Cardiac muscle cell (in vitro differentiated cells and primary cell): ENCODE measurements around the gene KRAS. TPM values are rescaled to one million over a fixed set of nuclear protein-coding genes. Genes with fewer than 3 reads are reported as not detected.
"Not testable (repeated sequence)": the region's sequence is repeated elsewhere in the genome, so short reads cannot be mapped to it uniquely, and the experiment has no call there.

Experiments used
- DNase-seq, 2 donors: peaks; one replicate each; pipeline versions ENCODE4 v3.0.0 to v3.0.0-alpha.2; 2010 to 2017; ENCODE audit warnings: low read depth in 1 of 2, low spot score in 1 of 2
- H3K27ac ChIP-seq: fragments of 200-600 bp; sonication (generic); 2 replicates; pipeline ENCODE4 v1.5.1; 2016
- H3K27me3 ChIP-seq: fragments of 200-600 bp; sonication (generic); 2 replicates; pipeline ENCODE4 v1.6.0; 2016; ENCODE audit warnings: control low read depth
- H3K36me3 ChIP-seq: fragments of 200-600 bp; sonication (generic); 2 replicates; pipeline ENCODE4 v1.5.1; 2016; ENCODE audit warnings: control low read depth
- H3K4me1 ChIP-seq: fragments of 200-600 bp; sonication (generic); 2 replicates; pipeline ENCODE4 v1.8.1; 2017; ENCODE audit warnings: low read depth, mild to moderate bottlenecking, mixed run types
- H3K4me3 ChIP-seq: fragments of 200-600 bp; sonication (generic); 2 replicates; pipeline ENCODE4 v1.5.1; 2016; ENCODE audit warnings: mild to moderate bottlenecking
- H3K9me3 ChIP-seq: fragments of 200-600 bp; sonication (generic); 2 replicates; pipeline ENCODE4 v1.5.1; 2017; ENCODE audit warnings: low read depth, mild to moderate bottlenecking, control low read depth
- polyA plus RNA-seq: library from polyadenylated mRNA; unstranded; fragments of >200 nt; fragmentation: Nextera tagmentation; extraction: Ambion mirVana; gene quantifications from 2 replicates; pipeline ENCODE4 v1.2.1, GENCODE V29; 2016
- total RNA-seq: library from RNA; depleted of rRNA; stranded (reverse); fragments of >200 nt; gene quantifications from 2 replicates; pipeline ENCODE4 v1.2.3, GENCODE V29; 2016
- TF ChIP-seq, protein P1 (sequence below): IDR thresholded peaks from 2 replicates; pipeline ENCODE4 v1.5.1; 2012; ENCODE audit warnings: low read depth, mild to moderate bottlenecking, low read length

Gene KRAS
- total RNA-seq: 9.3 and 13.9 TPM in 2 replicates
- polyA plus RNA-seq: 30.4 and 46.5 TPM in 2 replicates

DNA sequence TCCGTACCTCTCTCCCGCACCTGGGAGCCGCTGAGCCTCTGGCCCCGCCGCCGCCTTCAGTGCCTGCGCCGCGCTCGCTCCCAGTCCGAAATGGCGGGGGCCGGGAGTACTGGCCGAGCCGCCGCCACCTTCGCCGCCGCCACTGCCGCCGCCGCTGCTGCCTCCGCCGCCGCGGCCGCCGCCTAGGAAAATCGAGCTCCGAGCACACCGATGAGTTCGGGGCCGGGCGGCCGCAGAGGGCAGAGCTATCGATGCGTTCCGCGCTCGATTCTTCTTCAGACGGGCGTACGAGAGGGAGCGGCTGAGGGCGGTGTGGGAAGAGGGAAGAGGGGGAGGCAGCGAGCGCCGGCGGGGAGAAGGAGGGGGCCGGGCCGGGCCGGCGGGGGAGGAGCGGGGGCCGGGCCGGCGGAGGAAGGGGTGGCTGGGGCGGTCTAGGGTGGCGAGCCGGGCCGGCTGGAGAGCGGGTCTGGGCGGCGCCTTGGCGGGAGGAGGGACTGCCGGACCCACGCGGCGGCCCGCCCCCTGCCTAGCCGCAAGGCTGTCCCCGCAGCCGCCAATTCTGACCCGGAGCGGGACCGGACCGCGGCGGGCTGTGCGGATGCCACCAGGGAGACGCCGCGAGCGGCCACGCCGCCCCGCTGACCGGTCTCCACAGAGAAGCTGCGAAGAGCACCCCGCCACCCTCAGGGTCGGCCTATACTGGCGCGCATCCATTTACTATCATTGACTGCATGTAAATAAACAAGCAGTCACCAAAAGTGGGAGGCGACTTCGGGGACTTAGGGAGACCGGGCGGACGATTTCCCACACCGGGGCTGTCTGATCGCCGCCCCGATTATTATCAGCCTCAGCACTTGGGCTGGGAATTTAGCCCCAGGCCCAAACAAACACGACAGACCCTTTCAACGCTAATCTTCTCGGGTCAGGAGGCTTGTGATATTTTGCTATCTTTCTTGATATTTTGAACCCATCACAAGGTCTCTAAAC is at the start of gene KRAS:
TSS of gene KRAS (minus strand) at position 186 of the 987 bp plus-strand sequence.
- DNase-seq: peak; percentile 99
- H3K27me3 ChIP-seq: no peaks in the 10 kb centered on the region
- TF ChIP-seq, protein P1, sequence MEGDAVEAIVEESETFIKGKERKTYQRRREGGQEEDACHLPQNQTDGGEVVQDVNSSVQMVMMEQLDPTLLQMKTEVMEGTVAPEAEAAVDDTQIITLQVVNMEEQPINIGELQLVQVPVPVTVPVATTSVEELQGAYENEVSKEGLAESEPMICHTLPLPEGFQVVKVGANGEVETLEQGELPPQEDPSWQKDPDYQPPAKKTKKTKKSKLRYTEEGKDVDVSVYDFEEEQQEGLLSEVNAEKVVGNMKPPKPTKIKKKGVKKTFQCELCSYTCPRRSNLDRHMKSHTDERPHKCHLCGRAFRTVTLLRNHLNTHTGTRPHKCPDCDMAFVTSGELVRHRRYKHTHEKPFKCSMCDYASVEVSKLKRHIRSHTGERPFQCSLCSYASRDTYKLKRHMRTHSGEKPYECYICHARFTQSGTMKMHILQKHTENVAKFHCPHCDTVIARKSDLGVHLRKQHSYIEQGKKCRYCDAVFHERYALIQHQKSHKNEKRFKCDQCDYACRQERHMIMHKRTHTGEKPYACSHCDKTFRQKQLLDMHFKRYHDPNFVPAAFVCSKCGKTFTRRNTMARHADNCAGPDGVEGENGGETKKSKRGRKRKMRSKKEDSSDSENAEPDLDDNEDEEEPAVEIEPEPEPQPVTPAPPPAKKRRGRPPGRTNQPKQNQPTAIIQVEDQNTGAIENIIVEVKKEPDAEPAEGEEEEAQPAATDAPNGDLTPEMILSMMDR: no peak
- H3K9me3 ChIP-seq: no peaks in the 10 kb centered on the region
- peak within 1 kb of the TSS; percentile 91 for H3K4me3 ChIP-seq
- peak within 1 kb of the TSS; percentile 90 for H3K27ac ChIP-seq
- H3K4me1 ChIP-seq: peaks cover 4% of the 10 kb centered on the region
- H3K36me3 ChIP-seq: no peaks in the 10 kb centered on the region

DNA sequence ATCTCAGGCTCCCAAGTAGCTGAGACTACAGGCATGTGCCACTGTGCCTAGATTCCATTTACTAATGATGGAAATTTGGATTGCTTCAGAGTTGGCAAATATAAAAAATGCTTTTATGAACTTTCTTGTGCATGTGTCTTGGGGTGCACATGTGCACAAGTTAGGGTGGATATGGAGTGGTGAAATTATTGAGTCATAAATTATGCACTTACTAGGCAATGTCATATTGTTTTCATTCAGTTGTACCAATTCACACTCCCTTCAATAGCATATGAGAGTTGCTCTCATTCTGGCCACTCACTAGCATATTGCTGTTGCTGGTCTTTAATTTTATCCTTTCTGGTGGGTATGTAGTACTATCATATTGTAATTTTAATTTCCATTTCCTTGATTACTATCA is 45.7 kb upstream of the KRAS start:
- Histone ChIP-seq H3K27ac (no peak overlapping the region), H3K36me3 (no peaks in the 10 kb centered on the region), H3K4me1 (no peaks in the 10 kb centered on the region), H3K27me3 (no peaks in the 10 kb centered on the region), H3K9me3 (no peaks in the 10 kb centered on the region), H3K4me3 (no peak overlapping the region)
- no peak for DNase-seq
- TF ChIP-seq, protein P1: no peak

DNA sequence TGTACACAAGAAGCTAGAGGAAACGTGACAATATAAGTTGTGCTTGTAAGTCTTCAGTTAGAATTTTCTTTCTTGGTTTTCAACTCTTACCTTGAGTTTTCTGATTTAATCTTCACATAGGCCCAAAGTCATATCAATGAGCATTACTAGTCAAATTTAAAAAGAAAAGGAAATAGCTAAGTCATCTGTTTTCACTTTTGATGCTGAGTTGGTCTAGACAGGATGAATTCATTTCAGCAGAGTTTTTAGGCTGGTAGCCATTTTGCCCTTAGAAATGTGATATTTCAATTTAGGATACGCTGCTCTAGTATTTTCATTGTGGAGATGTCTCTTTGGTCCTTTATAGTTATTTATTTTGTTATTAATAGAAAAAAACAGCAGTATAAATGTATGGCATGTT is 44.6 kb upstream of the KRAS start:
- Histone ChIP-seq H3K4me3 (no peak overlapping the region), H3K36me3 (no peaks in the 10 kb centered on the region), H3K27ac (no peak overlapping the region), H3K4me1 (no peaks in the 10 kb centered on the region), H3K27me3 (no peaks in the 10 kb centered on the region), H3K9me3 (no peaks in the 10 kb centered on the region)
- TF ChIP-seq, protein P1: no peak
- DNase-seq: no peak

DNA sequence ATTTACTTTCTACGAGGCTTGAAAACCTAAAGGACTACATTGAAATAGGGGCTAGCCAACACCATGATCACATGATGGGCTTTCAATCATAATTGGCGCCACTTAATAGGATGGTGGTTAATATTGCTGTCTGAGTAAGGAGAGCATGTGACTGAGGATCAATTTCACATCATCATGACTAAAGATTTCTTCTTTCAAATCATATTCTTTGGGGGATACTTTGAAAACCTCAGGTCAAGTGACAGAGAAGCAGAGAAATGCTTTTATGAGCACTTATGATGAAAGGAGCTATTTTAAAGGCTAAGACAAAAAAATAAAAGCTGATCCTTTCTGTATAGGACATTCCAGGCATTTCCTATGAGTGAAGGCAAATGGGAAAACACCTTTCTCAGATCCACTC is 42.9 kb upstream of the KRAS start:
- Histone ChIP-seq H3K9me3 (no peaks in the 10 kb centered on the region), H3K27ac (no peak overlapping the region), H3K36me3 (no peaks in the 10 kb centered on the region), H3K4me3 (no peak overlapping the region), H3K4me1 (no peaks in the 10 kb centered on the region), H3K27me3 (no peaks in the 10 kb centered on the region)
- no peak for DNase-seq
- TF ChIP-seq, protein P1: no peak

DNA sequence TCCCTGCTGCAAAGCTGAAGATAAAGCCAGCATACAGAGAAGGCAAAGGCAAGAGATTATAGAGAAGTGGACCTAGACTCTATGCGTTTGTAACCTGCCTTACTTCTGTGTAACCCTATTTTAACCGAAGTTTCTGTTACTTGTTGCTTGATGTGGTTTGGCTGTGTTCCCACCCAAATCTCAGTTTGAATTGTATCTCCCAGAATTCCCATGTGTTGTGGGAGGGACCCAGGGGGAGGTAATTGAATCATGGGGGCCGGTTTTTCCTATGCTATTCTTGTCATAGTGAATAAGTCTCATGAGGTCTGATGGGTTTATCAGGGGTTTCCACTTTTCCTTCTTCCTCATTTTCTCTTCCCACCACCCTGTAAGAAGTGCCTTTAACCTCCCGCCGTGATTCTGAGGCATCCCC is 42.1 kb upstream of the KRAS start:
- not testable (repeated sequence) for H3K9me3 ChIP-seq, DNase-seq, H3K4me1 ChIP-seq, H3K4me3 ChIP-seq, H3K27me3 ChIP-seq, H3K27ac ChIP-seq, H3K36me3 ChIP-seq

DNA sequence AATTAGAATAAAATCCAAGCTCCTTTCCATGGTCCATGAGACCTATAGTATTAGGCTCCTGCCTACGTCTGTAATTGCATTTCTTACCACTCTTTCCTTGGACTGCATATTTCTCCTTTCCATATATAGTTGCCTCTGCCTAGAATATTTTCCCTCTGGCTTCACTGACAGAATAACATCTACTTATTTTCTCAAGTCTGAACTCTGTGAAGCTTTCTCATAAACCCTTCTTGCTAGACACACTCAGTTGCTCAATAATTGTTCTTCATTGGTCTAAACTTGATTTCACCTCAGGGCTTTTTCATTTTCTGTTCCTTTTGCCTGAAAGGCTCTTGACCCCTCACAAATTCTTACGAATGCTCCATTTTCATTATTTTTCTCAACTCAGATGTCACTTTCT is 36.9 kb upstream of the KRAS start:
- TF ChIP-seq, protein P1: no peak
- no peaks in the 10 kb centered on the region for H3K27me3 ChIP-seq
- no peaks in the 10 kb centered on the region for H3K9me3 ChIP-seq
- no peaks in the 10 kb centered on the region for H3K36me3 ChIP-seq
- no peak overlapping the region for H3K27ac ChIP-seq
- H3K4me1 ChIP-seq: no peaks in the 10 kb centered on the region
- no peak overlapping the region for H3K4me3 ChIP-seq
- DNase-seq: no peak
